Measurements from ENCODE around the gene CEP104.

CEP104 gene

DNA sequence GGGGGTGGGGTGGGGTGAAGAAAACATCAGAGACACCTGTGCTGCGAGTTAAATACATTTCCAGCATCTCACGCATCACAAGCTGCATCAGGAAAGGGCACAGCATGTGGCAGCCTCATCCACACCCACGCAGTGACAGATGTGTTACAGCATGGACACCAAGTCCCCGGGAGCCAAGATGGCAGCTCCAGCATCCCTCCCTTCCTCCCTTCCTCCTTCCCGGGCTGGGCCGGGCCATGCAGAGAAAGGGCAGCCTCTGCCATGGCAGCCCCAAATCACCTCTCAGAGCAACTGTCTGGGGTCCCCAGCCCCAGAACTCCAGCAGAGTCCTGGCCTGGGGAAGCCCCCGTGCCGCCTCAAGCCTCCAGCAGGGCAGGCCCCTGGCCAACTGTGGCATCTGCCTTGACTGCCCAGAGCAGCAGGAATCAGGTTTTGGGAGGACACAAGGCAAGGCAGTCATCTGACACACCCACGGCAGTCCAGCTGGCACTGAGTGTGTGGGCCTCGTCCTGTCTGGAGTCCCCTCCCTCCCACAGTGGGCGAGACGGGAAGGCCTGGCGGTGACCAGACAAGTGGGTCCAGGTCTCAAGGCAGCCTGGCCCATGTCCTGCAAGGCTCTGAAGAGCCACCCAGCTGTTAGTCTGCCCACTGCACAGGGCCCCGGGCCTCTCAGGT is 78.3 kb downstream of the CEP104 start:
- no peak for DNase-seq (ENCODE audit: low read depth in 2 of 2)

GRCh38 chr1:3777647-3778589 is 79.1 kb downstream of the CEP104 start:
- DNase-seq (ENCODE audit: low read depth in 2 of 2): no peak

DNA sequence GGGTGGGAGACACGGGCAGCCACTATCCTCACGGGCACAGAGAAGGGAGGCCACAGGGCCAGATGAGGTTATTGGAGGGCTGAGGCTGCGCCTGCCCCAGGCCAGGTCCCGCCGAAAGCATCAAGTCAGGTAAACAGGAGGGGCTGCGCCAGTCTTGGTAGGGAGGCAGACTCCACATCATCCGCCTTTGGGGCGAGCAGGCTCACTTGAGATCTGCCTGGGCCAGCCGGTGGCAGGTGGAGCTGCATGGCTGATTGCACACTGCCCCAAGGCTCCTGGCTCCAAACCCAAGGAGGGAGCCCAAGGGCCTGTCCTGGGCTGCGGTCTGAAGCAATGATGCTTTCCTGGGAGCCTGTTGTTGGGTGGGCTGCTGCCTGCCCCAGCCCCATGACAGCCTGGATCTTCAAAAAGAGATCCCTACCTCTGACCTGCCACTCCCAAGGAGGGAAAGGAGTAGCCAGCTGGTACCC is 79.9 kb downstream of the CEP104 start:
- no peak for DNase-seq (ENCODE audit: low read depth in 2 of 2)

DNA sequence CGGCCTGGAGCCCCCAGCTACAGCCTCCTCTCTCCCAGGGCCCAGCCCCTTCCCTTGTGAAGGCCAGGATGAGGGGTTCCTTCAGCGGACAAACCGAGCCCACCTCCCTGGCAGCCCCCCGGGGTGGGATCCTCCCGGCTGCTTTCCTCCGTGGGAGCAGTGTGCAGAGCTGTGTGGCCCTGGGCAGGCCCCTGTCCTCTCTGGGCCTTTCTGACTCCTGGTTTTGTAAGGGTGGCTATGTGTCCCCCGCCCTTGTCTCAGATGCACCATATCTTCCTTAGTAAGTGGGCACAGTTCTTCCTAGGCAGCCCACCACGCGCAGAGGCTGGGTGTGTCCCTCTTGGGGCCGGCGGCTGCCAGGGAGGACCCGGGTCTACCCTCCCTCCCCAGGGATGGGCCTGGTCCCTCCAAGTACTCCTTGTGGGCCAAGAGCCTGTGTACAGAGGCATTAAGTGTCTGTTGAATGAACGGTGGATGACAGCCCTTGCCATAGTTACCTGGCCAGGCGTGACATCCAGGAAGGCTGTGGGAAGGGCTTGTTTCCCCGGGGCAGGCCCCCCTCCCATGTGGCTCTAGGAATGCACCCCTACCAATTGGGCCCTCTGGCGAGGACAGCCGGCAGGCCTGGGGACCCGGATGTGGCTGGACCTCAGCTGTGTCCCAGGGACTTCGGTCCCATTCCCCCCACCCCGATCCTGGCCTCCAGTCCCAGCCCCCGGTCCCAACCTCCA is 80.6 kb downstream of the CEP104 start:
- no peak for DNase-seq (ENCODE audit: low read depth in 2 of 2)

DNA sequence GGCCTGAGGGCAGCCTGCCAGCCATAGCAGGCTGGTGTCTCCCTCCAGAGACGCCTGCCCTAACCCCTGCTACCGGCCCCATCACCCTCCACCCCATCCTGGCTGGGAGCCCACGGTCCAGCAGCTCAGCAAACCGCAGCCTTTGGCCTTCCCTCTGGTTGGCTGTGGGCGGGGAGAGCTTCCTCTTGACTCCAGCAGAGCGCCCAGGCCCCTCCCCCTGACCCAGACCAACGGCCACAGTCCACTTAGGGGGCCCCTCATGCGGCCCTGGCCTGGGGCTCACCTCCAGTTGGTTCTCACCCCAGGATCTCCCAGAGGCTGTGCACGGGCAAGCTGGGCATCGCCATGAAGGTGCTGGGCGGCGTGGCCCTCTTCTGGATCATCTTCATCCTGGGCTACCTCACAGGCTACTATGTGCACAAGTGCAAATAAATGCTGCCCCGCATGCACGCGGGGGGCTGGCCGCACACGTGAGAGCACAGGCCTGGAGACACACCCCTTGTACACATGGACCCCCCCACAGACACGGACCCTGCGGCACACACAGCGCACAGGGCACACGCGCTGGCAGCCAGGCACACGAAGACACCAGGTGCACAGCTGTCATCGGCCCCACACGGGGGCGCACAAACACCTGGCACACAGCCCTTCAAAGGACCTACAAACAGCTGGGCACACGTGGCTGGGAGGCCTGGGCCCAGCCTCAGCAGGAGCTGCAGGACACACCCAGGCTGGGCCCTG is 81.4 kb downstream of the CEP104 start:
- DNase-seq (ENCODE audit: low read depth in 2 of 2): no peak

GRCh38 chr1:3774946-3775489 is 82.0 kb downstream of the CEP104 start:
- no peak for DNase-seq (ENCODE audit: low read depth in 2 of 2)

GRCh38 chr1:3774276-3774945 is 82.6 kb downstream of the CEP104 start:
- no peak for DNase-seq (ENCODE audit: low read depth in 2 of 2)

GRCh38 chr1:3773572-3774275 is 83.3 kb downstream of the CEP104 start:
- DNase-seq (ENCODE audit: low read depth in 2 of 2): no peak

DNA sequence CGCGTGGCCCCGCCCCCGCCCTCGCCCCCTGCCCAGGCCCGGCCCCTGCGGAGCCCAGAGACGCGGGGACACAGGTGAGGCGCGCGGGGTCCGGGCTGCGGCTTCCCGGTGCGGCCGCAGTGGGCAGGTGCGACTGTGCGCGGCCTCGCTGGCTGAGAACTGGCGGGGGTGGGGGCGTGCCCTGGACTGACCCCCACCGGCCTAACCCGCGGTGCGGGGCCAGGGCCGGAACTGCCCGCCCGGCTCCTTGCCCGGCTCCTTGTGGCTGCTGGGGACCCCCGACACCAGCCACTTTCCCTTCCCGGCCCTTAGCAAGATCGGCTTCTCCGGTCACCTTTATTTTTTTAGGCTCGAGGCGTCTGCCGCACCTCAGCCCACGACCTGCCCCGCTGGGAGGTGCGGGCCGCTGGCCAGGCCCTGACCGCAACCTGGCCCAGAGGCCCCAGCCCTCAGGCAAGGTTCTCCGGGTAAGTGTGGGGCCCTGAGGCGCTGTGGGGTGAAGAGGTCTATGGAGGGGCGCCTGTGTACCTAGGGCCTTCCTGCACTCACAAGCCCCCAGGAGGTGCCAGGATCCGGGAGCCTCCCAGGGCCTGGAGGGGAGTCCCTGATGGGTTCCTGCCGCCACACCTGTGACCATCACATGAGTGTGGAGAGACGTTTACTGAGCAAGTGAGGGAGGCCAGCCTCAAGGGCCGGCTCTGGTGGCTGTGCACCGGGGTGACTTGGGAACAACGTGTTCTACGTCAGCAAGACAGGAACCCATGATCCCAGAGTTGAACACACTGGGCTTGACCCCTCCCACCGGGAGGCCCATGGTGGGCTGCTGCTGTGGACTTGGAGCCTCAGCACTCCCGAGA is 84.1 kb downstream of the CEP104 start, which contains the start of gene SMIM1:
Gene SMIM1 (plus strand): TSS at position 35 of the 857 bp plus-strand sequence. CDS start 2,625 bp downstream, outside the sequence.
- DNase-seq (ENCODE audit: low read depth in 2 of 2): no peak

DNA sequence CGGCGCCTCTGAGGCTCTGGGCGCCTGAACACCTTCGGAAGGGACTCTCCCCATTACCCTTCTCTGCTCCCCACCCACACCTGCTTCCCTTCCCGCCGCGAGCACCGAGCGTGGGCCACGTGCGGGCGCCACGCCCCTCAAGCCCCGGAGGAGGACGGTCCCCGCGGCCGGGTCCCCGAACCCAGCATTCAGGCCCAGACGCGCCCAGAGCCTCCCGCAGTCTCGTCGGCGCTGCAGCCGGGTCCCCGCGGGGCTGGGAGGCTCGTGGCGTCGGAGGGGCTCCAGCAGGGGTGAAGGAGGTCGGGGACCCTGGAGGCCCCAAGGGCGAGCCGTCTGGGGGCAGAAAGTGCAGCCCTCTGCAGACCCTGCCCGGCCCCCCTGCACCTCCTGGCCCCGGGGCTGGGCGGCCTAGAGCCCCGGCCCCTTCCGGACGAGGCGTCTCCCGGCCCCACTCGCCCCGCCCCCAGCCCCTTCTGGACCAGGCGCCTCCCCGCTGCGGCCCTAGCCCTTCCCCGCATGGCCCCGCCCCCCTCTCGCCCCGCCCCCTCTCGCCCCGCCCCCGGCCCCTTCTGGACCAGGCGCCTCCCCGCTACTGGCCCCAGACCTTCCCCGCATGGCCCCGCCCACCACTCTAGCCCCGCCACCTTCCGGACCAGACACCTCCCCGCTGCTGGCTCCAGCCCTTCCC is 84.8 kb downstream of the CEP104 start:
- DNase-seq (ENCODE audit: low read depth in 2 of 2): peak; percentile 59 to 72

GRCh38 chr1:3771108-3772026 is 85.6 kb downstream of the CEP104 start:
- DNase-seq (ENCODE audit: low read depth in 2 of 2): no peak

- no peak for DNase-seq (ENCODE audit: low read depth in 2 of 2)
Measured at GRCh38 chr1:3770047-3770765, 86.8 kb downstream of the CEP104 start.

GRCh38 chr1:3768811-3769390 is 88.1 kb downstream of the CEP104 start:
- DNase-seq (ENCODE audit: low read depth in 2 of 2): no peak

- no peak for DNase-seq (ENCODE audit: low read depth in 2 of 2)
Measured at GRCh38 chr1:3767328-3767925, 89.6 kb downstream of the CEP104 start.

- no peak for DNase-seq (ENCODE audit: low read depth in 2 of 2)
Measured at GRCh38 chr1:3763351-3764125, 93.5 kb downstream of the CEP104 start.

All from activated CD8-positive, alpha-beta memory T cell treated with anti-CD3 and anti-CD28 coated beads for 4 hours (primary cell).